ENCODE data around the gene EPB41L2. TPM values are rescaled to one million over a fixed set of nuclear protein-coding genes. Genes with fewer than 3 reads are reported as not detected.

Gene EPB41L2
- total and polyA plus RNA-seq, 2 donors from 2014 or later: 19.6 to 111 TPM

- Histone ChIP-seq H3K27me3 (ENCODE audit: control insufficient read depth, insufficient read depth, low read length) (no peaks in the 10 kb centered on the region), H3K36me3 (ENCODE audit: control insufficient read depth in 2 of 3, insufficient read depth in 3 of 3, low read length in 3 of 3) (no peaks in the 10 kb centered on the region), H3K4me1 (ENCODE audit: control insufficient read depth in 2 of 3, insufficient read depth in 2 of 3, low read depth in 1 of 3, low read length in 3 of 3) (peaks cover 0 to 8% (median 0%) of the 10 kb centered on the region in 3 donors), H3K9me3 (ENCODE audit: control insufficient read depth in 2 of 3, insufficient read depth in 1 of 3, low read length in 3 of 3) (no peaks in the 10 kb centered on the region), H3K9ac (ENCODE audit: low read length in 3 of 3) (peak overlapping the region in 1 of 3 donors; percentile 60), H3K27ac (ENCODE audit: low read depth in 2 of 2, low read length in 2 of 2) (peak overlapping the region in 1 of 2 donors; percentile 46), H3K4me3 (ENCODE audit: low read length in 3 of 3) (peak overlapping the region; percentile 49 to 74 (median 71))
- TF ChIP-seq, protein P1, sequence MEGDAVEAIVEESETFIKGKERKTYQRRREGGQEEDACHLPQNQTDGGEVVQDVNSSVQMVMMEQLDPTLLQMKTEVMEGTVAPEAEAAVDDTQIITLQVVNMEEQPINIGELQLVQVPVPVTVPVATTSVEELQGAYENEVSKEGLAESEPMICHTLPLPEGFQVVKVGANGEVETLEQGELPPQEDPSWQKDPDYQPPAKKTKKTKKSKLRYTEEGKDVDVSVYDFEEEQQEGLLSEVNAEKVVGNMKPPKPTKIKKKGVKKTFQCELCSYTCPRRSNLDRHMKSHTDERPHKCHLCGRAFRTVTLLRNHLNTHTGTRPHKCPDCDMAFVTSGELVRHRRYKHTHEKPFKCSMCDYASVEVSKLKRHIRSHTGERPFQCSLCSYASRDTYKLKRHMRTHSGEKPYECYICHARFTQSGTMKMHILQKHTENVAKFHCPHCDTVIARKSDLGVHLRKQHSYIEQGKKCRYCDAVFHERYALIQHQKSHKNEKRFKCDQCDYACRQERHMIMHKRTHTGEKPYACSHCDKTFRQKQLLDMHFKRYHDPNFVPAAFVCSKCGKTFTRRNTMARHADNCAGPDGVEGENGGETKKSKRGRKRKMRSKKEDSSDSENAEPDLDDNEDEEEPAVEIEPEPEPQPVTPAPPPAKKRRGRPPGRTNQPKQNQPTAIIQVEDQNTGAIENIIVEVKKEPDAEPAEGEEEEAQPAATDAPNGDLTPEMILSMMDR (IDR thresholded peaks at IDR 0.05; ENCODE audit: borderline replicate concordance, extremely low read depth, insufficient read depth): no peak
- intact Hi-C loops (cut with DNase I): no loop called here
- FAIRE-seq: no peak
- peak; percentile 31 to 79 (median 60) for DNase-seq
These were observed 611 bp downstream of the EPB41L2 start for GRCh38 chr6:131062241-131063027.

DNA sequence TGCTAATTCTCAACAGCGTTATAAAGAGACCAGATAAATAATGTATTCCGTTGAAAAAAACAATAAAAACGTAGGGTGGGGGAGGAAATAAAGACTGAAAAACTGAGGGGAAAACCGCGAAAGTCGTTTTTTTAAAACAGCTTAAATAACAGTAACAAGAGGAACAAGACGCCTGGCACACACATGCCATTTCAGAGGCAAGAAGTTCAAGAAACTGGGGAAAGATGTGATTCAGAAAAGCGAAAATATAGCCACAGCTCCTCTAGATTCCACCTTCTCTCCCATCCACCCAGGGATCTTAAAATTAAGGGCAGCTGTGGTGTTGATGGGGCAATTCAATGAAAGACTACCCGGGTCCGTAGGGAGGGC is 1.3 kb downstream of the EPB41L2 start:
- intact Hi-C loops (cut with DNase I): no loop called here
- FAIRE-seq: no peak

GRCh38 chr6:131061041-131061750 is 1.8 kb downstream of the EPB41L2 start:
- no peaks in the 10 kb centered on the region for H3K27me3 ChIP-seq (ENCODE audit: control insufficient read depth, insufficient read depth, low read length)
- peak overlapping the region in 1 of 2 donors; percentile 18 for H3K27ac ChIP-seq (ENCODE audit: low read depth in 2 of 2, low read length in 2 of 2)
- intact Hi-C loops (cut with DNase I): no loop called here
- no peaks in the 10 kb centered on the region for H3K9me3 ChIP-seq (ENCODE audit: control insufficient read depth in 2 of 3, insufficient read depth in 1 of 3, low read length in 3 of 3)
- TF ChIP-seq, protein P1 (IDR thresholded peaks at IDR 0.05; ENCODE audit: borderline replicate concordance, extremely low read depth, insufficient read depth): no peak
- H3K4me1 ChIP-seq (ENCODE audit: control insufficient read depth in 2 of 3, insufficient read depth in 2 of 3, low read depth in 1 of 3, low read length in 3 of 3): peaks cover 0 to 8% (median 0%) of the 10 kb centered on the region in 3 donors
- H3K4me3 ChIP-seq (ENCODE audit: low read length in 3 of 3): peak overlapping the region; percentile 49 to 74 (median 71)
- DNase-seq (peak in 2 of 5 donors; percentile 17 to 34), FAIRE-seq (no peak)
- H3K36me3 ChIP-seq (ENCODE audit: control insufficient read depth in 2 of 3, insufficient read depth in 3 of 3, low read length in 3 of 3): no peaks in the 10 kb centered on the region
- peak overlapping the region in 2 of 3 donors; percentile 44 to 51 for H3K9ac ChIP-seq (ENCODE audit: low read length in 3 of 3)

More for the DNA sequence above, 1.3 kb downstream of the EPB41L2 start:
- Histone ChIP-seq H3K9ac (ENCODE audit: low read length in 3 of 3) (peak overlapping the region in 2 of 3 donors; percentile 44 to 51), H3K9me3 (ENCODE audit: control insufficient read depth in 2 of 3, insufficient read depth in 1 of 3, low read length in 3 of 3) (no peaks in the 10 kb centered on the region), H3K4me3 (ENCODE audit: low read length in 3 of 3) (peak overlapping the region; percentile 49 to 74 (median 71)), H3K36me3 (ENCODE audit: control insufficient read depth in 2 of 3, insufficient read depth in 3 of 3, low read length in 3 of 3) (no peaks in the 10 kb centered on the region), H3K4me1 (ENCODE audit: control insufficient read depth in 2 of 3, insufficient read depth in 2 of 3, low read depth in 1 of 3, low read length in 3 of 3) (peaks cover 0 to 8% (median 0%) of the 10 kb centered on the region in 3 donors), H3K27me3 (ENCODE audit: control insufficient read depth, insufficient read depth, low read length) (no peaks in the 10 kb centered on the region), H3K27ac (ENCODE audit: low read depth in 2 of 2, low read length in 2 of 2) (peak overlapping the region in 1 of 2 donors; percentile 18)
- DNase-seq: peak in 3 of 5 donors; percentile 16 to 34 (median 18)
- TF ChIP-seq, protein P1 (IDR thresholded peaks at IDR 0.05; ENCODE audit: borderline replicate concordance, extremely low read depth, insufficient read depth): no peak

Data from kidney (tissue), 14 donors.